ENCODE results near the gene UBL4B.

UBL4B gene

GRCh38 chr1:110159168-110159567, 46.9 kb downstream of the UBL4B start:
- DNase-seq = peak; percentile 49

GRCh38 chr1:110160538-110161100, 48.4 kb downstream of the UBL4B start:
- no peak for DNase-seq

- DNase-seq = no peak
Observed at GRCh38 chr1:110161165-110161564, 48.9 kb downstream of the UBL4B start.

DNA sequence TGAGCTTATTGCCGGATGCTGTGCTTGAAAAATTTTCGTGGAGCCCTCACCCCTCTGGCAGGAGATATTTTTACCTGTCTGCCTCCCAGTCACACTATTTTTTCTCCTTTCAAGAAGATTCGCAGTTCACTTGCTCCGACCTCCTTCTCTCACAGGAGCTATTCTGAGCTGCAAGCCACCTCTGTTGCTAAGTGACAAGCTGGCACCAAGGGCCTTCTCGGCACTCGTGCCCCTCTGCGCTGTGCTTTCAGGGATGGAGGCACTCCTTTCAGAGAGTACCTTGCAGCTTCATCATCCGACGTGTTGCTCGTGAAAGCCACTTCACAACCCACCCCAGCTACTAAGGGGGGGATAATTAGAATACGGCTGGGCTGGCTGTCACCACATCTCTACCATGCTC, 49.6 kb downstream of the UBL4B start:
- no peak for DNase-seq
